ENCODE results near the gene RIMS1.

DNA sequence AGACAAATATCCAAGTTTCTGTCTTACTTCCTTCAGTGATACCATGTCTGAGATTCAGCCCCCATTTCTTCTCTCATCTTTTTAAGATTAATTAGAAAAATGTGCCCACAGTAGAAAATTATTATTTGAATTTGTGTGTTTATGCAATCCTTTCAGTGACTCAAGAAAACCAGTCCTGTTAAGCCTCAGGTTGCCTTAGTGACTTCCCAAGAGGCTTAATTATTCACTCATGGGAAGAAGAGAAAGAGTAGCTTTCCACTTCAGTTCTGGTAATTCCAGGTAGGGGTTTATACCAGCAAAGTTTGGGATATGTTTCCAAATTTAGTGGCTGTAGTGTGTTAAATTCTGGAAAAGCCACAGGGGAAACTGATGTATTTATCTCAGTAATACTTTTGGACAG is 149.1 kb downstream of the RIMS1 start:
- TF ChIP-seq CTCF (IDR thresholded peaks at IDR 0.05) (no peak), EZH2 (IDR thresholded peaks at IDR 0.05; ENCODE audit: borderline replicate concordance, insufficient read depth, low read depth, low read length, poor library complexity, severe bottlenecking) (no peak)

All from B cell (primary cell).